ENCODE results near the gene GP2. TPM values are rescaled to one million over a fixed set of nuclear protein-coding genes. Genes with fewer than 3 reads are reported as not detected.

The GP2 gene
- total and polyA plus RNA-seq, 2 donors (not counting 1 experiment from before 2014, with no cell fraction given), result not detected

DNA sequence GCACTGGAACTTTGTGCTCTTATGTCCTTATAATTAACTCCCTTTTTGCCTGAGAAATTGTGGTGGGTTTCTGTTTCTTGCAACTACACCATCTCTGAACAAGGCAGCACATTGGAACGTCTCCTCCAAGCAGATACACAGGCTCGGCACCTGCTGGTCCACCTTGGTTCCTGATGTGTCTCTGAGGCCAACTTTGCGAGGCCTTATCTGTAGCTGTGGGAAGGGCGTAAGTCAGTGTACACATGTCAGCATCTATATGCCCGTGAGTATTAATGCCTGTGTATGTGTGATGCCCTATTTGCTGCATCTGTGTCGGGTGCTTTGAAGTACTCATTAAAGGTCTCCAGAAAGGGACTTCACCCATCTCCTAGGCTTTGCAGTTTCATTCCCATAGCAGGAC is 17.5 kb downstream of the GP2 start:
- 96% methylated on average over 4 of the region's 6 CpGs for WGBS (ENCODE audit: insufficient coverage)
- Mint-ChIP-seq H3K27ac (no peak overlapping the region), H3K4me3 (no peak overlapping the region), H3K4me1 (no peaks in the 10 kb centered on the region), H3K27me3 (peaks cover 18% of the 10 kb centered on the region), H3K9me3 (ENCODE audit: insufficient read depth) (peaks cover 3% of the 10 kb centered on the region)
- H3K9me3 ChIP-seq (ENCODE audit: control extremely low read depth in 1 of 3, control insufficient read depth in 2 of 3, insufficient read depth in 1 of 3, low read length in 2 of 3), result no peaks in the 10 kb centered on the region
- H4K20me1 ChIP-seq (ENCODE audit: control insufficient read depth, insufficient read depth, low read length, poor library complexity, severe bottlenecking), result no peaks in the 10 kb centered on the region
- CTCF ChIA-PET, result interaction anchor here (2.0 kb wide), 1 partner anchor 9 kb away, joined by 7 read pairs; no protein-coding TSS in a partner anchor
- H3K4me2 ChIP-seq (replicated peaks; ENCODE audit: low read depth, low read length, poor library complexity, severe bottlenecking), result no peak overlapping the region
- DNase-seq (no peak), ATAC-seq (ENCODE audit: low read depth) (no peak)
- H3K79me2 ChIP-seq (ENCODE audit: control insufficient read depth, insufficient read depth, low read length), result no peaks in the 10 kb centered on the region
- no peak for TF ChIP-seq EZH2 (IDR thresholded peaks at IDR 0.05; ENCODE audit: borderline replicate concordance, insufficient read depth, low read depth, low read length, poor library complexity, severe bottlenecking)
- TF ChIP-seq, protein P1, sequence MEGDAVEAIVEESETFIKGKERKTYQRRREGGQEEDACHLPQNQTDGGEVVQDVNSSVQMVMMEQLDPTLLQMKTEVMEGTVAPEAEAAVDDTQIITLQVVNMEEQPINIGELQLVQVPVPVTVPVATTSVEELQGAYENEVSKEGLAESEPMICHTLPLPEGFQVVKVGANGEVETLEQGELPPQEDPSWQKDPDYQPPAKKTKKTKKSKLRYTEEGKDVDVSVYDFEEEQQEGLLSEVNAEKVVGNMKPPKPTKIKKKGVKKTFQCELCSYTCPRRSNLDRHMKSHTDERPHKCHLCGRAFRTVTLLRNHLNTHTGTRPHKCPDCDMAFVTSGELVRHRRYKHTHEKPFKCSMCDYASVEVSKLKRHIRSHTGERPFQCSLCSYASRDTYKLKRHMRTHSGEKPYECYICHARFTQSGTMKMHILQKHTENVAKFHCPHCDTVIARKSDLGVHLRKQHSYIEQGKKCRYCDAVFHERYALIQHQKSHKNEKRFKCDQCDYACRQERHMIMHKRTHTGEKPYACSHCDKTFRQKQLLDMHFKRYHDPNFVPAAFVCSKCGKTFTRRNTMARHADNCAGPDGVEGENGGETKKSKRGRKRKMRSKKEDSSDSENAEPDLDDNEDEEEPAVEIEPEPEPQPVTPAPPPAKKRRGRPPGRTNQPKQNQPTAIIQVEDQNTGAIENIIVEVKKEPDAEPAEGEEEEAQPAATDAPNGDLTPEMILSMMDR (IDR thresholded peaks at IDR 0.05), result no peak
- H3K27me3 ChIP-seq (replicated peaks in 1 of 4; ENCODE audit: control extremely low read depth in 1 of 4, control insufficient read depth in 3 of 4, insufficient read depth in 4 of 4, low read length in 3 of 4), result no peaks in the 10 kb centered on the region
- H3K36me3 ChIP-seq (replicated peaks in 1 of 2; ENCODE audit: control extremely low read depth in 1 of 2, control insufficient read depth in 1 of 2, extremely low read depth in 1 of 2, insufficient read depth in 2 of 2, low read length in 1 of 2), result no peaks in the 10 kb centered on the region
- no peak overlapping the region for H3K9ac ChIP-seq (ENCODE audit: low read length)
- intact Hi-C loops (cut with micrococcal nuclease), result no loop called here
- H3K27ac ChIP-seq (ENCODE audit: low read length in 2 of 2), result no peak overlapping the region
- no peak overlapping the region for H2AFZ ChIP-seq (ENCODE audit: insufficient read depth, low read depth, low read length, poor library complexity, severe bottlenecking)
- no peaks in the 10 kb centered on the region for H3K4me1 ChIP-seq (ENCODE audit: control insufficient read depth in 2 of 2, insufficient read depth in 2 of 2, low read length in 2 of 2)
- POLR2A ChIA-PET, result no interaction called here
- no peak overlapping the region for H3K4me3 ChIP-seq (ENCODE audit: control extremely low read depth in 1 of 5, extremely low read depth in 1 of 5, insufficient read depth in 1 of 5, low read depth in 2 of 5, low read length in 4 of 5)

DNA sequence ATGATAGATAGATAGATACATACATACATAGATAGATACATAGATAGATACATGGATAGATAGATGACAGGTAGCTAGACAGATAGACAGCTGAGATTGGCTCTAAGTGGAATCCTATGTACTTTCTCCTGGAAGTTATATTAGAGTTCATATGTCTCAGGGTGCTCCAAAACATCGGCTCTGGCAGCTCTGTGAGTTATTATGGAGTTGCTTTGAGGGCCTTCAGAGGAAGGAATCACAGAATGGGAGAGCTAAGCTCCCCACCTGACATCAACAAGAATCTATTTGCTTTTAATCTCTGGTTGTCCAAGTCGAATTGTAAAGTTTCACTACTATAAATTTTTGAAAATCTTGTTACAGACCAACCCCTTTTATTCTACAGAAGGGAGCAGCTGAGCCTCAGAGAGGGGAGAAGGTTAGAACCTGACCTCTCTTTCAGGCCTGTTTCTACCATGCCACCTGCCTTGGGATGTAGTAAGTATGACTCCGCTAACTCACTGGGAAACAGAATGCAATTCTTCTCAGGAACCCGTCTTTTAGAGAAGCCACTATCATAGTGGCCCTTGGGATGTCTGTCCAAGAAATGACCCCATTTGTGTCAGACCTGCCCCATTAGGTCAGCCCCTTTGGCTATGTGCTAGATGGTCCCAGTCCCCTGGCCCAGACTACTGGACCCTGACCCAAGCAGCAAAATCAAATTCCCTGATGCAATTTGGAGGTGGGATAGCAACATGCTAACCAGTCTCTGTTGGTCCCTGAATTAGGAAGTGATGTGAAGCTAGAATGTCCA is 18.3 kb downstream of the GP2 start:
- no peak for ATAC-seq (ENCODE audit: low read depth)
- intact Hi-C loops (cut with micrococcal nuclease), result no loop called here
- H2AFZ ChIP-seq (ENCODE audit: insufficient read depth, low read depth, low read length, poor library complexity, severe bottlenecking), result no peak overlapping the region
- H3K36me3 ChIP-seq (replicated peaks in 1 of 2; ENCODE audit: control extremely low read depth in 1 of 2, control insufficient read depth in 1 of 2, extremely low read depth in 1 of 2, insufficient read depth in 2 of 2, low read length in 1 of 2), result no peaks in the 10 kb centered on the region
- H3K9me3 ChIP-seq (ENCODE audit: control extremely low read depth in 1 of 3, control insufficient read depth in 2 of 3, insufficient read depth in 1 of 3, low read length in 2 of 3), result no peaks in the 10 kb centered on the region
- H3K4me3 ChIP-seq (ENCODE audit: control extremely low read depth in 1 of 5, extremely low read depth in 1 of 5, insufficient read depth in 1 of 5, low read depth in 2 of 5, low read length in 4 of 5), result no peak overlapping the region
- H3K4me2 ChIP-seq (replicated peaks; ENCODE audit: low read depth, low read length, poor library complexity, severe bottlenecking), result no peak overlapping the region
- H3K9ac ChIP-seq (ENCODE audit: low read length), result no peak overlapping the region
- Mint-ChIP-seq H3K9me3 (ENCODE audit: insufficient read depth) (peaks cover 3% of the 10 kb centered on the region), H3K27ac (no peak overlapping the region), H3K27me3 (peaks cover 18% of the 10 kb centered on the region), H3K4me1 (no peaks in the 10 kb centered on the region), H3K4me3 (no peak overlapping the region)
- H4K20me1 ChIP-seq (ENCODE audit: control insufficient read depth, insufficient read depth, low read length, poor library complexity, severe bottlenecking), result no peaks in the 10 kb centered on the region
- ChIA-PET POLR2A (no interaction called here), CTCF (interaction anchor here (2.0 kb wide), 1 partner anchor 8 kb away, joined by 7 read pairs; no protein-coding TSS in a partner anchor)
- no peaks in the 10 kb centered on the region for H3K4me1 ChIP-seq (ENCODE audit: control insufficient read depth in 2 of 2, insufficient read depth in 2 of 2, low read length in 2 of 2)
- WGBS (ENCODE audit: insufficient coverage), result 88% methylated on average over 2 of the region's 4 CpGs
- H3K79me2 ChIP-seq (ENCODE audit: control insufficient read depth, insufficient read depth, low read length), result no peaks in the 10 kb centered on the region
- TF ChIP-seq, protein P1 (IDR thresholded peaks at IDR 0.05), result no peak
- DNase-seq, result no peak
- H3K27ac ChIP-seq (ENCODE audit: low read length in 2 of 2), result no peak overlapping the region
- no peaks in the 10 kb centered on the region for H3K27me3 ChIP-seq (replicated peaks in 1 of 4; ENCODE audit: control extremely low read depth in 1 of 4, control insufficient read depth in 3 of 4, insufficient read depth in 4 of 4, low read length in 3 of 4)
